ENCODE results near the gene TPPP3.

Gene TPPP3

DNA sequence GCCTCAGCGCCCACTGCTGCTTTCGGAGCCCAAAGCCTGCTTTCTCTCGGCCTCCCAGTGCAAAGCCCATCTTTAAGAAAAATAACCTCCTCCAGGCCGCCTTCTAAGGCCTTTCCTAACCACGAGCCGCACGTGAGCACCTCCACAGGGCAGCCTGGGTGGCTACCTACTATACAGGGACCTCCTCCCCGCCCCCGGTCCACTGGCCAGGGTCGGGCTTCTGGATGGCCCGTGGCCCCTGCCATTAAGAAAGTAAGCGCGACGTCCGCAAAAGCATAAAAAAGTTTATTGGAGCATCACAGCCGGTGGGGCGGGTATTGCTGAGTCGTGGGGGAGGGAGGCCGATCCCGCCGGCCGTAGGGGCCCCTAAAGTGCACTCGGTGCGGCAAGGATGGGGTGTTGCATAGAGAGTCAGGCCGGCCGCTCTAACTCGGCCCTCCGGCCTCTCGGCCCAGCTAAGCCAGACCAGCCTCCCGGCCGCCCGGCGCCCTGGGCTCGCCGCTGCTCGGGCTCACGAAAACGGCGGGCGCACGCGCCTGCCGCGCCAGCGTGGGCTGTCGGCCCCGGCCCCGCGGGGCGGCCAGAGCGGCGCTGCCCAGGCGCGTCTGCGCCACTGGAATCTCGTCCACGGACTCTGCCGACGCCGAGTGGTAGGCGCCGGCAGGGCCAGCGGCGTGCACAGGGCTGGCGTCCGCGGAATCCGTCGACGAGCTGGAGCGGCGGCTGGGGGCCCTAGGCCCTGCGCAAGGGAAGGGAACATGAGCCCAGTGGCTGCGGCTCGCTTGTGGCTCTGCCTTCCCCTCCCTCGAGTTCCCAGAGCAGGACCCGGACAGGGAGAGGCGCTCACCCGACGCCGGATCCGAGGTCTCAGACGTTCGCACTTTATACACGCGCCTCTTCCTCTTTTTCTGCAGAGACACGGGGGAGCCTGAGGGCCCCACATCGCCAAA, 1.1 kb upstream of the TPPP3 start:
- H3K4me3 ChIP-seq (replicated peaks; ENCODE audit: low read depth, low read length) = no peak overlapping the region
- TF ChIP-seq, protein P1, sequence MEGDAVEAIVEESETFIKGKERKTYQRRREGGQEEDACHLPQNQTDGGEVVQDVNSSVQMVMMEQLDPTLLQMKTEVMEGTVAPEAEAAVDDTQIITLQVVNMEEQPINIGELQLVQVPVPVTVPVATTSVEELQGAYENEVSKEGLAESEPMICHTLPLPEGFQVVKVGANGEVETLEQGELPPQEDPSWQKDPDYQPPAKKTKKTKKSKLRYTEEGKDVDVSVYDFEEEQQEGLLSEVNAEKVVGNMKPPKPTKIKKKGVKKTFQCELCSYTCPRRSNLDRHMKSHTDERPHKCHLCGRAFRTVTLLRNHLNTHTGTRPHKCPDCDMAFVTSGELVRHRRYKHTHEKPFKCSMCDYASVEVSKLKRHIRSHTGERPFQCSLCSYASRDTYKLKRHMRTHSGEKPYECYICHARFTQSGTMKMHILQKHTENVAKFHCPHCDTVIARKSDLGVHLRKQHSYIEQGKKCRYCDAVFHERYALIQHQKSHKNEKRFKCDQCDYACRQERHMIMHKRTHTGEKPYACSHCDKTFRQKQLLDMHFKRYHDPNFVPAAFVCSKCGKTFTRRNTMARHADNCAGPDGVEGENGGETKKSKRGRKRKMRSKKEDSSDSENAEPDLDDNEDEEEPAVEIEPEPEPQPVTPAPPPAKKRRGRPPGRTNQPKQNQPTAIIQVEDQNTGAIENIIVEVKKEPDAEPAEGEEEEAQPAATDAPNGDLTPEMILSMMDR (IDR thresholded peaks at IDR 0.05; ENCODE audit: low read depth, low read length, missing control alignments) = no peak
- no peak for DNase-seq (ENCODE audit: extremely low read depth, low read depth)

DNA sequence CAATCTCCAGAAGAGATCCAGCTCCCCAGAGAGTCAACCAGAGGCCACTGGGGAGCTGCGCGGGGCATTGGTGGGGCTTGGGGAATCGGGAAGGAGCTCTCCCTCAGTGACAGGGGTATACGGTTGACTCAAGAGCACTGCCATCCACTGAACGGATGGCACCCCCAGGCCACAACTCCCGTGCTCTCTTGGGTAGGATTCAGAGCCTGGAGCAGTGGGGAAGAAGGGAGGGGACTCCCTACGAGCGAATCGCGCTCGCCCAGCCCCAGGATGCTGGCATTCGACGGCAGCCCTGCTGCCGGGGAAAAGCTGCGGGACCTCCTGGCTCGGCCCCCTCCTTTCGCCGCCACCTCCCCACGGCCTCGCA, 473 bp upstream of the TPPP3 start:
- TF ChIP-seq, protein P1 (IDR thresholded peaks at IDR 0.05; ENCODE audit: low read depth, low read length, missing control alignments) = no peak
- no peak for DNase-seq (ENCODE audit: extremely low read depth, low read depth)
- no peak overlapping the region for H3K4me3 ChIP-seq (replicated peaks; ENCODE audit: low read depth, low read length)

DNA sequence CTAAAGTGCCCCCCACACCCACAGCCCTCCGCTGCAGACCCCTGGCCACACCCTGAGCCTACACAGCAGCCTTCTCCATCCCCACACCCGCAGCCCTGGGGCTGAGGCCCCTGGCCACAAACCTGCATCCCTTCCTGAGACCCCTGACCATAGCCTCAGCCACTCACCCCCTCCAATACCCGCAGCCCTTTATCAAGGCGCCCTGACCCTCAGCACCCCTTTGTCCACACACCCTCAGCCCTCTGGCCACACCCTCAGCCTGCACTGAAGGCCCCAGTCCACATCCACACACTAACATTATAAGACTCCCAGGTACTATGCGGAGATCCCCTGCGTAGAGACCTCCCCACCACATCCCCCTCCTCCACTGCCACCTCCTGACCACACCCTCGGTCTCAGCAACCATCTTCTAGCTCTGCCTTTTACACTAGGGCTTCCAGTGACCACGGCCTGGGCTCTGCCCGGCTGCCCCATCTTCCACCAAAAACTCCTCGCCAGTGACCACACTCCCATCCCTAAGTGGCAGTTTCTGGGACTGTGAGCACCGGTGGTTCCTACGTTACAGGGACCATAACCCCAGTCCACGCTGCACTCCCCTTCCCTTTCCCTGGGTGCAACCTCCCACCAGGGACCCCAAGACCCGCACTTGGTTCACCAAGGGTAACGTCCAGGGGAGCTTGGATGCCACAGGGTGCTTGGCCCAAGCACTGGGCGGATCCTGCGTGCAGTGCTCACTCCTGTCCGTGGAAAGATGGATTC, 818 bp downstream of the TPPP3 start:
- H3K4me3 ChIP-seq (replicated peaks; ENCODE audit: low read depth, low read length) = no peak overlapping the region
- TF ChIP-seq, protein P1 (IDR thresholded peaks at IDR 0.05; ENCODE audit: low read depth, low read length, missing control alignments) = no peak
- DNase-seq (ENCODE audit: extremely low read depth, low read depth) = no peak

DNA sequence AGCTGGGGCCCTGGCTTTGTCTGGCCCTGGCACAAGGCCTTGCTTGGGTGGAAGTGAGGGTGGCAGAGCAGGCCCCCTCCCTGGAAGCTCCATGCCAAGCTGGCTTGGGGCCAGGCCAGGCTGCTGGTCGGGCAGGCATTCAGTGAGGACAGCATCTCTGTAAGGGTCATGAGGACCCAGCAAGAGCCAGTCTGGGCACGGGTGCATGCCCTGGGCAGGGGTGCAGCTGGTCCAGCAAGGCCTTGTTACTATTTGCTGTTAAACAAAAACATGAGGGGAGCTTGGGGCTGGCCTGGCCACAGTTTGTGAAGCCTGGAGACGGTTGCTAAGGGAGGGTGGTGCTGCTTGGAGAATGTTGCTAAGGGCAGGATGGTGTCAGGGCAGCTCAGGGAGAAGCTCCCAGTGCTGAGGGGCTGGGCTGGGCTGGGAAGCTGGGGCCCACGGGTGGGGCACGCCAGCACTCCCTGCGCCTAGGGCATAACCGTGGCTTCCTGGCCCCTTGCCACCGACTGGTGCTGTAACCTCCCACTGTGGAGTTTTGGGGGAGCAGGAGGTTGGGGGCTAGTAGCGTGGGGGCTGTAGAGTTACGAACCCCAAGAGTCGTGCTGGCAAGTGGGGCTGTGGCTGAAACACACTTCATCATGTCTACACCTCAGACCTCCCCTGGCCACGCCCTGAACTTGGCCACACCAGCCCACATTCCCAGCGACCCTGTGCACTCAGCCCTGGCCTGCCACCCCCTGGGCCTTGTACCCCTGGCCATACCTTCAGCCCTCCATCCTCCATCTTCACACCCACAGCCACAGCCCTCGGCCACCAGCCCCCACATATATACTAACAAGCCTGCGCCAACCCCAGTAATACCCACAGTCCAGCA, 1.6 kb downstream of the TPPP3 start:
- TF ChIP-seq, protein P1 (IDR thresholded peaks at IDR 0.05; ENCODE audit: low read depth, low read length, missing control alignments) = no peak
- no peak overlapping the region for H3K4me3 ChIP-seq (replicated peaks; ENCODE audit: low read depth, low read length)
- DNase-seq (ENCODE audit: extremely low read depth, low read depth) = no peak

DNA sequence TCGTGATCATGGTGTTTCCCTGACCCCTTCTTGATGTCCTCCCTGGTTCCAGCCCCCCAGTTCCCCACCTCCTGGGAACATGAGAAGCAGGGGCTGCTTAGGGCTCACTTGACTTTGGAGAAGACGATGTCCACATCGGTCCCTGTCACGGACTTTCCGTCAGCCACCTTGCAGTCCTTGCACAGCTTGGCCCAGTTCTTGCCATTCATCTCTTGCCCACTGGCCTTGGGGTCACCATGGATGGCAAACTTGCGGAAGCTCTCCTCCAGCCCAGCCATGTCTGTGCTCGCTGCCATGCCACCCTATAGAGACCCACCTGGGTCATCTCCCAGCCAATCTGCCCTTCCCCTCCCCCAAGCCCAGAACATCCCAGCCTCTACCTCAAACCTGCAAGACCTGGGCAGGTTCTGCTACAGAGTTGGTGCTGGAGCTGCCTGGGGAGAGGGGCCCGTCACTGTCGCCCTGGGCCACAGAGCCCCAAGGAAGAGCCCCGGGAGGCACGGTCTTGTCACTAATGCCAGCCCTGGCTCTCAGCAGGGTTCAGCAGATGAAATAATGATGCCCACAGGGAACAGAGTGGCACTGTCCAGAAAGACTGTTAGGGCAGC, 2.4 kb downstream of the TPPP3 start:
- DNase-seq (ENCODE audit: extremely low read depth, low read depth) = no peak
- TF ChIP-seq, protein P1 (IDR thresholded peaks at IDR 0.05; ENCODE audit: low read depth, low read length, missing control alignments) = no peak
- no peak overlapping the region for H3K4me3 ChIP-seq (replicated peaks; ENCODE audit: low read depth, low read length)

All from HFF-Myc (cell line).